Loucy (cell line): ENCODE data around the gene PPIA.

Experiments used
- H2AFZ ChIP-seq: fragments of 200-600 bp; sonication (generic); 2 replicates; pipeline ENCODE4 v1.6.0; 2016; ENCODE audit warnings: antibody characterized with exemption, mild to moderate bottlenecking, low read length, moderate library complexity
- H3F3A ChIP-seq: fragments of 200-600 bp; 2 replicates; pipeline ENCODE4 v1.6.0; 2016; ENCODE audit warnings: antibody characterized with exemption, low read depth, mild to moderate bottlenecking
- H3K27me3 ChIP-seq: fragments of 200-600 bp; sonication (generic); 2 replicates; pipeline ENCODE4 v1.6.1; 2014; ENCODE audit warnings: low read length, mild to moderate bottlenecking; ENCODE audit not compliant: insufficient read depth, poor library complexity, severe bottlenecking
- H3K36me3 ChIP-seq: fragments of 200-600 bp; sonication (generic); 2 replicates; pipeline ENCODE4 v1.6.1; 2016; ENCODE audit warnings: low read length; ENCODE audit not compliant: insufficient read depth
- H3K4me1 ChIP-seq: fragments of 200-600 bp; sonication (generic); 2 replicates; pipeline ENCODE4 v1.5.1; 2014; ENCODE audit warnings: low read length, mild to moderate bottlenecking; ENCODE audit not compliant: insufficient read depth, poor library complexity, severe bottlenecking
- H3K4me2 ChIP-seq: fragments of 200-600 bp; sonication (generic); 2 replicates; pipeline ENCODE4 v1.6.0; 2014; ENCODE audit warnings: antibody characterized with exemption, low read length, low read depth, mild to moderate bottlenecking; ENCODE audit not compliant: poor library complexity, severe bottlenecking
- H3K4me3 ChIP-seq: fragments of 200-600 bp; sonication (generic); 2 replicates; pipeline ENCODE4 v1.5.1; 2014; ENCODE audit warnings: low read length, mild to moderate bottlenecking, mixed read lengths; ENCODE audit not compliant: poor library complexity, severe bottlenecking
- H3K79me2 ChIP-seq: fragments of 200-600 bp; sonication (generic); 2 replicates; pipeline ENCODE4 v1.6.1; 2014; ENCODE audit warnings: low read length; ENCODE audit not compliant: insufficient read depth
- H3K9ac ChIP-seq: fragments of 200-600 bp; sonication (generic); 2 replicates; pipeline ENCODE4 v1.6.0; 2014; ENCODE audit warnings: mild to moderate bottlenecking, low read depth, low read length, moderate library complexity; ENCODE audit not compliant: poor library complexity, severe bottlenecking
- H3K9me2 ChIP-seq: fragments of 200-600 bp; sonication (generic); replicated peaks from 2 replicates; pipeline ENCODE4 v1.6.1; 2016; ENCODE audit warnings: low read depth, low read length, mixed read lengths
- H3K9me3 ChIP-seq: fragments of 200-600 bp; sonication (generic); 2 replicates; pipeline ENCODE4 v1.6.1; 2014; ENCODE audit warnings: mild to moderate bottlenecking, antibody characterized with exemption, low read length, low read depth; ENCODE audit not compliant: insufficient read depth
- H4K20me1 ChIP-seq: fragments of 200-600 bp; sonication (generic); 2 replicates; pipeline ENCODE4 v1.6.0; 2014; ENCODE audit warnings: antibody characterized with exemption, low read length, mild to moderate bottlenecking; ENCODE audit not compliant: insufficient read depth, poor library complexity, severe bottlenecking
- CTCF ChIP-seq: fragments of 200-600 bp; sonication (generic); conservative IDR thresholded peaks from 2 replicates; pipeline ENCODE4 v1.5.1; 2014; ENCODE audit warnings: mild to moderate bottlenecking, antibody characterized with exemption, low read length
- EZH2phosphoT487 ChIP-seq: fragments of 200-600 bp; IDR thresholded peaks from 2 replicates; pipeline ENCODE4 v1.6.1; 2018; ENCODE audit warnings: antibody characterized with exemption, mild to moderate bottlenecking, moderate library complexity, borderline replicate concordance

PPIA gene

GRCh38 chr7:44796504-44797328 lies at the start of gene PPIA:
PPIA (plus strand) TSS chr7:44796681; CDS start chr7:44796725, 44 bp downstream.
- Histone ChIP-seq H3K9ac (peak within 1 kb of the TSS; percentile 99), H2AFZ (peak within 1 kb of the TSS; percentile 91), H3K36me3 (peaks cover 39% of the 10 kb centered on the region), H3K9me2 (no peaks in the 10 kb centered on the region), H3K79me2 (peaks cover 62% of the 10 kb centered on the region), H3F3A (no peaks in the 10 kb centered on the region), H3K27me3 (no peaks in the 10 kb centered on the region), H3K9me3 (no peaks in the 10 kb centered on the region), H3K4me3 (peak within 1 kb of the TSS; percentile 98), H4K20me1 (peaks cover 44% of the 10 kb centered on the region), H3K4me1 (peaks cover 30% of the 10 kb centered on the region), H3K4me2 (peak within 1 kb of the TSS; percentile 100)
- no peak for TF ChIP-seq EZH2phosphoT487
- TF ChIP-seq CTCF: no peak

GRCh38 chr7:44748045-44748947 lies 48.2 kb upstream of the PPIA start, which contains the start of gene ZMIZ2:
ZMIZ2 (plus strand) TSS chr7:44748847; CDS start chr7:44756250, 7,403 bp downstream.
- TF ChIP-seq CTCF (no peak), EZH2phosphoT487 (no peak)
- Histone ChIP-seq H3F3A (no peaks in the 10 kb centered on the region), H4K20me1 (peaks cover 24% of the 10 kb centered on the region), H3K9me3 (no peaks in the 10 kb centered on the region), H2AFZ (peak within 1 kb of the TSS; percentile 97), H3K4me3 (peak within 1 kb of the TSS; percentile 81), H3K27me3 (no peaks in the 10 kb centered on the region), H3K36me3 (no peaks in the 10 kb centered on the region), H3K9me2 (no peaks in the 10 kb centered on the region), H3K4me1 (peaks cover 26% of the 10 kb centered on the region), H3K79me2 (peaks cover 43% of the 10 kb centered on the region), H3K4me2 (peak within 1 kb of the TSS; percentile 86), H3K9ac (peak within 1 kb of the TSS; percentile 77)

GRCh38 chr7:44748948-44749731 lies 47.3 kb upstream of the PPIA start:
- Histone ChIP-seq H4K20me1 (peaks cover 24% of the 10 kb centered on the region), H2AFZ (no peak overlapping the region), H3K27me3 (no peaks in the 10 kb centered on the region), H3K9me3 (no peaks in the 10 kb centered on the region), H3K9me2 (no peaks in the 10 kb centered on the region), H3K4me3 (peak overlapping the region; percentile 73), H3K79me2 (peaks cover 52% of the 10 kb centered on the region), H3K9ac (peak overlapping the region; percentile 74), H3K4me2 (peak overlapping the region; percentile 86), H3K36me3 (no peaks in the 10 kb centered on the region), H3K4me1 (peaks cover 31% of the 10 kb centered on the region), H3F3A (no peaks in the 10 kb centered on the region)
- TF ChIP-seq CTCF (no peak), EZH2phosphoT487 (no peak)
